Inferior parietal cortex (tissue), 1 donor: ENCODE results near the gene LHX5.

Experiments used
- DNase-seq: peaks from one replicate; pipeline ENCODE4 v3.0.0-alpha.2; 2016; ENCODE audit errors: extremely low spot score

LHX5 gene

GRCh38 chr12:113464852-113465719, 6.6 kb downstream of the LHX5 start:
- no peak for DNase-seq

GRCh38 chr12:113464452-113464775, 7.3 kb downstream of the LHX5 start:
- no peak for DNase-seq

GRCh38 chr12:113463746-113464451, 7.8 kb downstream of the LHX5 start:
- no peak for DNase-seq

GRCh38 chr12:113462998-113463745, 8.5 kb downstream of the LHX5 start:
- no peak for DNase-seq

GRCh38 chr12:113462117-113462774, 9.4 kb downstream of the LHX5 start:
- peak; percentile 65 for DNase-seq

GRCh38 chr12:113461666-113462065, 10.0 kb downstream of the LHX5 start:
- no peak for DNase-seq

- no peak for DNase-seq
Measured at GRCh38 chr12:113459981-113460380, 11.7 kb downstream of the LHX5 start.

GRCh38 chr12:113457710-113458109, 14.0 kb downstream of the LHX5 start:
- no peak for DNase-seq

GRCh38 chr12:113457185-113457584, 14.5 kb downstream of the LHX5 start:
- DNase-seq = no peak

- no peak for DNase-seq
Measured at GRCh38 chr12:113456761-113457160, 14.9 kb downstream of the LHX5 start.

GRCh38 chr12:113456199-113456598, 15.5 kb downstream of the LHX5 start:
- no peak for DNase-seq

- DNase-seq = no peak
Measured at GRCh38 chr12:113453330-113453729, 18.3 kb downstream of the LHX5 start.

- DNase-seq = no peak
Measured at GRCh38 chr12:113452458-113452857, 19.2 kb downstream of the LHX5 start.

GRCh38 chr12:113449839-113450238, 21.8 kb downstream of the LHX5 start:
- DNase-seq = no peak

GRCh38 chr12:113449299-113449698, 22.4 kb downstream of the LHX5 start:
- DNase-seq = no peak

GRCh38 chr12:113448873-113449272, 22.8 kb downstream of the LHX5 start:
- no peak for DNase-seq

GRCh38 chr12:113445544-113446171, 26.0 kb downstream of the LHX5 start:
- DNase-seq = no peak

- no peak for DNase-seq
Measured at GRCh38 chr12:113443030-113443539, 28.6 kb downstream of the LHX5 start.

- DNase-seq = no peak
Measured at GRCh38 chr12:113440947-113441782, 30.5 kb downstream of the LHX5 start.

GRCh38 chr12:113440336-113440735, 31.3 kb downstream of the LHX5 start:
- no peak for DNase-seq
